HepG2 (cell line): ENCODE measurements around the gene CCDC191. TPM values are rescaled to one million over a fixed set of nuclear protein-coding genes. Genes with fewer than 3 reads are reported as not detected.
A peak's percentile ranks its signal among the peaks of the same experiment; 100 is the strongest.

Experiments used
- AFF4 ChIP-seq: sonication (generic); formaldehyde crosslinking; IDR thresholded peaks from 2 replicates; pipeline ENCODE4 v1.4.0; 2020; ENCODE audit warnings: missing genetic modification reagents
- AGO2 ChIP-seq: fragments of 200-400 bp; formaldehyde crosslinking; optimal IDR thresholded peaks from 2 replicates; pipeline ENCODE3; 2017; ENCODE audit warnings: mild to moderate bottlenecking, low read depth, low read length, moderate library complexity
- ELF4 ChIP-seq: sonication (generic); formaldehyde crosslinking; IDR thresholded peaks from 2 replicates; pipeline ENCODE4 v1.5.0; 2020; ENCODE audit warnings: missing genetic modification reagents, mild to moderate bottlenecking, moderate library complexity, borderline replicate concordance
- HDAC1 ChIP-seq: sonication (generic); formaldehyde crosslinking; IDR thresholded peaks from 2 replicates; pipeline ENCODE4 v1.5.1; 2020; ENCODE audit warnings: mild to moderate bottlenecking, missing genetic modification reagents
- HNF1B ChIP-seq: sonication (generic); formaldehyde crosslinking; IDR thresholded peaks from 2 replicates; pipeline ENCODE4 v1.5.1; 2020; ENCODE audit warnings: mild to moderate bottlenecking, moderate library complexity, missing genetic modification reagents
- KLF13 ChIP-seq: sonication (generic); formaldehyde crosslinking; IDR thresholded peaks from 2 replicates; pipeline ENCODE4 v1.4.0; 2020; ENCODE audit warnings: mild to moderate bottlenecking, missing genetic modification reagents
- MIER3 ChIP-seq: IDR thresholded peaks from 2 replicates; pipeline ENCODE4 v1.6.1; 2016; ENCODE audit warnings: missing compliant biosample characterization, borderline replicate concordance
- MTF1 ChIP-seq: sonication (generic); formaldehyde crosslinking; IDR thresholded peaks from 2 replicates; pipeline ENCODE4 v1.5.0; 2020; ENCODE audit warnings: missing genetic modification reagents
- RBM39 ChIP-seq: fragments of 200-400 bp; formaldehyde crosslinking; IDR thresholded peaks from one replicate; pipeline ENCODE4 v1.6.1; 2018; ENCODE audit warnings: antibody characterized with exemption, mild to moderate bottlenecking, low read depth, low read length; ENCODE audit not compliant: poor library complexity, severe bottlenecking
- TSC22D2 ChIP-seq: sonication (generic); formaldehyde crosslinking; IDR thresholded peaks from 2 replicates; pipeline ENCODE4 v1.5.1; 2020; ENCODE audit warnings: missing genetic modification reagents, mild to moderate bottlenecking, borderline replicate concordance
- ZNF256 ChIP-seq: sonication (generic); formaldehyde crosslinking; conservative IDR thresholded peaks from 2 replicates; pipeline ENCODE4 v1.4.0; 2020; ENCODE audit warnings: missing genetic modification reagents
- ZNF484 ChIP-seq: sonication (generic); formaldehyde crosslinking; IDR thresholded peaks from 2 replicates; pipeline ENCODE4 v1.5.1; 2020; ENCODE audit warnings: mild to moderate bottlenecking, low read depth, missing genetic modification reagents, borderline replicate concordance
- ZNF552 ChIP-seq: sonication (generic); formaldehyde crosslinking; IDR thresholded peaks from 2 replicates; pipeline ENCODE4 v1.9.0; 2022; ENCODE audit warnings: missing genetic modification reagents, mild to moderate bottlenecking, borderline replicate concordance
- ZNF598 ChIP-seq: sonication (generic); formaldehyde crosslinking; IDR thresholded peaks from 2 replicates; pipeline ENCODE4 v1.5.1; 2020; ENCODE audit warnings: mild to moderate bottlenecking, missing genetic modification reagents, borderline replicate concordance
- ZNF747 ChIP-seq: sonication (generic); formaldehyde crosslinking; IDR thresholded peaks from 2 replicates; pipeline ENCODE4 v1.8.1; 2023; ENCODE audit warnings: missing genetic modification reagents, mild to moderate bottlenecking, borderline replicate concordance
- ZNF800 ChIP-seq: sonication (generic); formaldehyde crosslinking; IDR thresholded peaks from 2 replicates; pipeline ENCODE4 v1.4.0; 2020; ENCODE audit warnings: missing genetic modification reagents
- ZNF839 ChIP-seq: sonication (generic); formaldehyde crosslinking; IDR thresholded peaks from 2 replicates; pipeline ENCODE4 v1.4.0; 2020; ENCODE audit warnings: missing genetic modification reagents, mild to moderate bottlenecking, borderline replicate concordance
- ZUFSP ChIP-seq: sonication (generic); formaldehyde crosslinking; IDR thresholded peaks from 2 replicates; pipeline ENCODE4 v1.9.0; 2021; ENCODE audit warnings: missing genetic modification reagents, mild to moderate bottlenecking, borderline replicate concordance
- polyA plus RNA-seq, 8 experiments: library from polyadenylated mRNA; depleted of rRNA in 3 of 8; stranded (reverse) in 7 of 8; unstranded in 1 of 8; fragments of >200 nt; fragmentation: Illumina TruSeq in 4 of 8; extraction: Trizol in 4 of 8; gene quantifications; 2 replicates each; pipeline versions ENCODE4 v1.2.1 to v1.2.3, GENCODE V29; 2011 to 2016; ENCODE audit warnings: low read depth in 4 of 8, missing spikeins in 1 of 8, mixed read lengths in 1 of 8; ENCODE audit not compliant: insufficient read depth in 1 of 8
- total RNA-seq, 5 experiments: library from RNA; depleted of rRNA; stranded (reverse); fragments of >200 nt; fragmentation: Illumina TruSeq; extraction: Trizol; gene quantifications; 2 replicates each; pipeline ENCODE4 v1.2.3, GENCODE V29; 2016; ENCODE audit warnings: low read depth in 1 of 5

The CCDC191 gene
- total and polyA plus RNA-seq, 2 of the 13 experiments (the other 11 are each of a cell fraction or from before 2014, with no cell fraction given): 0.91 to 1.4 TPM

GRCh38 chr3:114056130-114057010 lies at the start of gene CCDC191, which contains the start of gene QTRT2 (continued):
- no peak for TF ChIP-seq ZUFSP (CRISPR knock-in tag)
- peak; percentile 82; the same call in 1 of the 2 replicates for TF ChIP-seq TSC22D2
- peak; percentile 16; the same call in 1 of the 2 replicates for TF ChIP-seq MIER3
- TF ChIP-seq ZNF800 (CRISPR knock-in tag): peak; percentile 79; the same call in 1 of the 2 replicates
- no peak; the same call in 1 of the 2 replicates for TF ChIP-seq ZNF256 (CRISPR knock-in tag)
- TF ChIP-seq KLF13: no peak
- 0 out of 2 replicates have a peak, but pooled peaks have one; percentile 22 for TF ChIP-seq ZNF839
- no peak for TF ChIP-seq MTF1
- no peak for TF ChIP-seq ZNF552 (CRISPR knock-in tag)
- peak; percentile 96 for TF ChIP-seq HDAC1 (CRISPR knock-in tag)
- no peak for TF ChIP-seq AGO2
- no peak for TF ChIP-seq AFF4 (CRISPR knock-in tag)
- 0 out of 2 replicates have a peak, but pooled peaks have one; percentile 14 for TF ChIP-seq ZNF747 (CRISPR knock-in tag)
- no peak for TF ChIP-seq ZNF484 (CRISPR knock-in tag)
- no peak; the same call in 1 of the 2 replicates for TF ChIP-seq ELF4
- TF ChIP-seq ZNF598 (CRISPR knock-in tag): peak; percentile 61
- TF ChIP-seq HNF1B: no peak; the same call in 1 of the 2 replicates
- TF ChIP-seq RBM39: no peak
